GM19035 (cell line): ENCODE results near the gene CCL4L2.
"Not testable (repeated sequence)": the region's sequence is repeated elsewhere in the genome, so short reads cannot be mapped to it uniquely, and the experiment has no call there.

ENCODE experiments used
- ATAC-seq: cut with Tn5 transposase; IDR thresholded peaks from one replicate; pipeline ENCODE4 v1.9.1; 2021; ENCODE audit not compliant: unreplicated experiment

CCL4L2 gene

GRCh38 chr17:36194832-36195433 lies 15.9 kb upstream of the CCL4L2 start:
- not testable (repeated sequence) for ATAC-seq

GRCh38 chr17:36195434-36196130 lies 15.3 kb upstream of the CCL4L2 start:
- no peak for ATAC-seq

DNA sequence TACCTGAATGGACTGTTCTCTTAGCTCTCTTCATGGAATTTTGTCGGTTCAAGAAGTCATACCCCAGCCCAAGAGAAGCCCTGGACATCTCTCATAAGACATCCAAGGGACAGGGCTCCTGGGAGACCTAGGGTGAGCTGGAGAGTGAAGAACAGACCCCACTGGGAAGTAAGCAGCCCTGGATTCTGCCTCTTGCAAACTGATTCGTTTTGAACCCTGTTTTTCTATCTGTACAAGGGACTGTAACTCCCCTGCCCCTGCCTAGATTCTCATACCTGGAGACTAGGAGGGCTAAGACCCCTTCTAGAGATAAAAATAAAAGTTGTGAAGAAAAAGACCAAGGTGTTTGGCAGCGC lies 14.8 kb upstream of the CCL4L2 start:
- ATAC-seq, result no peak

DNA sequence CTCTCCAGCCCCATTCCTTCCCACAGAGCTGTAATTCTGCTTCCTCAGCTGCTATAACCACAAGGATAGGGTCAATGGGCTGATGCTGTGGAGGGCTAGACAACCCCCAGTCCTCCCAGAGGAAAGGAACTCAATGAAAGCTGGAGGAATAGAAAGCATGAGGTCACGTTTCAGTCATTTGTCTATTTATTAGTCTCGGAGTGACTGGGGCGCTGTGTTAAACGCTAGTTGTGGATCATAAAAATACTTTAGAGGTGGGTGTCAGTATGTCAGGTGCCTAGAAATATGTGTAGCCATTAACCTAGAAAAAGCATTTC lies 13.5 kb upstream of the CCL4L2 start:
- peak; percentile 14 for ATAC-seq

GRCh38 chr17:36198831-36199465 lies 11.9 kb upstream of the CCL4L2 start:
- no peak for ATAC-seq

GRCh38 chr17:36201102-36201501 lies 9.8 kb upstream of the CCL4L2 start:
- ATAC-seq, result not testable (repeated sequence)

- not testable (repeated sequence) for ATAC-seq
These were observed 9.4 kb upstream of the CCL4L2 start for GRCh38 chr17:36201506-36201905.

DNA sequence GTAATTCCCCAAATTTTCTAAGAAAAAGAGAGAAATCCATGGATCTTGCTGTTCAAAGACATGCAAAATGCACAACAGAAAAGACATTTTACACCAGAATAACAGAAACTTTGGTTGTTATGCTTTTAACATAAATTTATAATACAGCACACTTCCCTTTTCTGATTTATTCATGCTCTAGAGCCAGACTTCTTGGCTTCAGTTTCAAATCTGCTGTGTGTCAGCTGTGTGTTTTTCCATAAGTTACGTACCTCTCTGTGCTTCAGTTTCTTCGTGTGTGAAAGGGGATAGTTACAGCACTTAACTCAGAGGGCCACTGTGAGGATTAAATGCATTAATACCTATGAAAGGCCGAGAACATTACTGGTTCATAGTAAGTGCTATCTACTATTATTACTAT lies 7.5 kb upstream of the CCL4L2 start:
- no peak for ATAC-seq

GRCh38 chr17:36204724-36205500 lies 6.0 kb upstream of the CCL4L2 start:
- no peak for ATAC-seq

- no peak for ATAC-seq
These were observed 5.0 kb upstream of the CCL4L2 start for GRCh38 chr17:36205637-36206485.

DNA sequence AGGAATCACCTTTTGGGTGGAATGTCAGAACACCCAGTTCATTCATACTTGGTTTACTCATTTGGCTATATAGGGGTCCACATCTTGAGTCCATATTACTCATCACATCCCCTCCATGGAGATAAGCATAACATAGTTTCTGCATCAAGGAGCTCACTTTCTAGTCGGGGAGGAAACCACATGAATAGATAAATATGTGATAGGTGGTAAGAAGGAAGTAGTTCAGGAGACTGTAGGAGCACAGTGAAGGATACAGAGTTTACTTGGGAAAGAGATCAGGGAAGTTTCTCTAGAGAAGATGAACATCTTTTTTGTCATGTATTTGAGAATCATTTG lies 4.4 kb upstream of the CCL4L2 start:
- ATAC-seq, result not testable (repeated sequence)

GRCh38 chr17:36207383-36207782 lies 3.5 kb upstream of the CCL4L2 start:
- not testable (repeated sequence) for ATAC-seq

DNA sequence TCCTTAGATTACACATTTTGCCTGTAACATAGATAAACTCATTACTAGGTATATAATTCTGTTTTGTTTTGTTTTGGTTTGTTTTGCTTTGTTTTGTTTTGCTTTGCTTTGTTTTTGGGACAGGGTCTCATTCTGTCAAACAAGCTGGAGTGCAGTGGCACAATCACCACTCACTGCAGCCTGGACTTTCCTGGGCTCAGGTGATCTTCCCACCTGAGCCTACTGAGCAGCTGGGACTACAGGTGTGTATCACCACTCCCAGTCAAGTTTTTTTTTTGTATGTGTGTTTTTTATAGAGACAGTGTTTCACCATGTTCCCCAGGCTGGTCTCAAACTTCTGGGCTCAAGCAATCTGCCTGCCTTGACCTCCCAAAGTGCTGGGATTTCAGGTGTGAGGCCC lies 1.3 kb upstream of the CCL4L2 start:
- no peak for ATAC-seq

DNA sequence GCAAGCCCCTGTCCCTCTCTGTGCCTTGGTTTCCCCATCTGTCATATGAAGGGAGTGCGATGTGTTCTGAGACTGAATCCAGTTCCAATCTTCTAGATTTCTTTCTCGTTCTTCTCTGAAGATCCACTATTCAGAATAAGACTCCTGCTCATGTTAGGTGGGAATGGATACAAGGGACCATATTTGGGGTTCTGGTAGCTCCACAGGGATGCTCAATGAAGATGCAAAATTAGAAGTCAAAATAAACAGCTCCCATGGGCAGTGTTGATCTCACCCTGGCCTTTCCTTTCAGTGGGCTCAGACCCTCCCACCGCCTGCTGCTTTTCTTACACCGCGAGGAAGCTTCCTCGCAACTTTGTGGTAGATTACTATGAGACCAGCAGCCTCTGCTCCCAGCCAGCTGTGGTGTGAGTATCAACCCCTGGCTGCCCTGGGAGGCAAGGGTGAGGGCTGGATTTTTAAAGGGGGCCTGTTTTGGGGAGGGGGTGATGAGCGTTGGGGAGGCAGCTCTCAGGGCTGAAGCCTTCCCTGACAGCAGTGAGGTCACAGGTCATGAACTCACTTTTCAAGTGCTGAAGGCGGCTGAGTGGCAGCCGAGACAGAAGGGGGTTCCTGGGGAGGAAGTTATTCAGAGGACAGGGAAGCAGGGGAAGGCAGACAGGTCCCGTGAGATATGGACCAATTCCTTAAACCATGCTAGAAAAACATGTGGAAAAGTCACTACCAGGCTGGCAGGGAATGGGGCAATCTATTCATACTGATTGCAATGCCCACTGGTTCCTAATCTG lies 815 bp downstream of the CCL4L2 start:
- not testable (repeated sequence) for ATAC-seq

GRCh38 chr17:36212272-36212605 lies 1.4 kb downstream of the CCL4L2 start:
- no peak for ATAC-seq

- no peak for ATAC-seq
These were observed 2.1 kb downstream of the CCL4L2 start for GRCh38 chr17:36212966-36213365.

DNA sequence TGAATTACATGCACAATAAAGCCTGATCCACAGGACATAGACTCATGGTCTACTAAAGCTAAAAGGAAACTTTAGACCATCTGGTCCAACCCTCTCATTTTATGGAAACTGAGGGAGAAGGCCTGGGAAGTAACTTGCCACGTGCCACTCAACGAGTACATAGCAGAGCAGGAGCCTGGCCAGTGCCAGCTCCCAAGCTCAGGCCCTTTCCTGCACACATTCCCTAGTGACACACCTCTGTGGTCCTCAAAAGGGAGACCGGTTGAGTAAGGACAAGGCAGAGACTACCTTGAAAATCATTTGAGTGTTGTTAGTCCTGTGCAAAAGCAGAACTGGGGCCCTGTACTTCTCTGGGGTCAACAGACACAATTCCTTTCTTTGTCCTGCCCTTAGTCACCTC lies 2.8 kb downstream of the CCL4L2 start:
- ATAC-seq, result no peak

GRCh38 chr17:36214918-36215317 lies 4.1 kb downstream of the CCL4L2 start:
- no peak for ATAC-seq

GRCh38 chr17:36215406-36216308 lies 4.8 kb downstream of the CCL4L2 start:
- ATAC-seq, result not testable (repeated sequence)
